ENCODE results near the gene CRHR2. TPM values are rescaled to one million over a fixed set of nuclear protein-coding genes. Genes with fewer than 3 reads are reported as not detected.

Gene CRHR2
- total and polyA plus RNA-seq, 2 of the 4 experiments (the other 2 are of a cell fraction) = not detected

DNA sequence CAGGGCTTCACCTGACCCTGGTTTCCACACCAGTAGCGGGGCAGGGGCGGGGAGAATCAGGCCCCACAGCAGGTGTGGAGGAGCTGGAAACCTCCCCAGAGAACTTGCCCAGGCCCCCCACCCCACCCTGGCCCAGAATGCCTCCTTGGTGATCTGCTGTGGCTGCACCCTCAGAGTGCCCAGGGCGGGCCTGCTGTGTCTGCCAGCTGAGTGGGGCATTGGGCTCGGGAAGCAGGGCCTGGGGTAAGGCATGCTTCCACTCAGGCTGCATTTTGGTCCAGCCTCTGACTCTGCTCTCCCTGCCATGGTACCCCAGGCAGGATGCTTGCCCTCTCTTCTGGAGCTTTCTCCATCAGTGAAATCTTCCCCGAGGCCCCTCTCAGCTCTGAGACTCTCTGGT, 1.1 kb upstream of the CRHR2 start:
- dilution Hi-C loops (cut with HindIII; ENCODE audit: low sequenced_read_pairs, unreplicated experiment) = no loop called here
- H3K36me3 ChIP-seq (ENCODE audit: control insufficient read depth, insufficient read depth, low read length) = no peaks in the 10 kb centered on the region
- H3K4me3 ChIP-seq (ENCODE audit: insufficient read depth, low read depth, low read length) = no peak overlapping the region
- H4K91ac ChIP-seq (ENCODE audit: insufficient read depth, low read depth, low read length) = no peak overlapping the region
- ChIA-PET CTCF (no interaction called here), POLR2A (ENCODE audit: unreplicated experiment) (no interaction called here)
- H3K27ac ChIP-seq (ENCODE audit: insufficient read depth, low read length) = no peak overlapping the region
- H3K23ac ChIP-seq (ENCODE audit: low read depth, low read length) = no peak overlapping the region
- no peaks in the 10 kb centered on the region; the same call in 1 of the 2 replicates for H3K9me1 ChIP-seq (ENCODE audit: insufficient read depth, low read length)
- H2AK9ac ChIP-seq (replicated peaks; ENCODE audit: low read depth, low read length, poor library complexity) = no peak overlapping the region
- no peak overlapping the region for H2BK20ac ChIP-seq (ENCODE audit: low read depth, low read length)
- no peak overlapping the region for H2BK5ac ChIP-seq (ENCODE audit: low read depth, low read length, poor library complexity, severe bottlenecking)
- no peaks in the 10 kb centered on the region for H3K79me1 ChIP-seq (ENCODE audit: low read depth in 1 of 2, low read length in 2 of 2)
- ATAC-seq (ENCODE audit: low read depth) (no peak), DNase-seq (no peak)
- H2AFZ ChIP-seq (replicated peaks; ENCODE audit: low read length, poor library complexity) = no peak overlapping the region
- H3K18ac ChIP-seq (ENCODE audit: low read depth, low read length) = no peak overlapping the region
- no peak overlapping the region for H2AK5ac ChIP-seq (ENCODE audit: low read depth, low read length)
- BruUV-seq (replicated peaks) = no TSS peak
- H4K5ac ChIP-seq (ENCODE audit: low read depth, low read length) = no peak overlapping the region
- H3K4me1 ChIP-seq (ENCODE audit: control insufficient read depth, insufficient read depth, low read length) = no peaks in the 10 kb centered on the region
- H3K4ac ChIP-seq (ENCODE audit: low read depth, low read length) = no peak overlapping the region
- in situ Hi-C loops (cut with MboI; ENCODE audit: low sequenced_read_pairs) = no loop called here
- H3K14ac ChIP-seq (replicated peaks; ENCODE audit: low read depth, low read length) = no peak overlapping the region
- H4K20me1 ChIP-seq (ENCODE audit: insufficient read depth, low read length) = no peaks in the 10 kb centered on the region
- WGBS, 2 experiments (ENCODE audit: extremely low coverage in 2 of 2, insufficient read length in 1 of 2) = no CpG with 5 or more reads among the region's 5 CpGs
- intact Hi-C loops (cut with micrococcal nuclease) = no loop called here
- TF ChIP-seq BHLHE40 (IDR thresholded peaks at IDR 0.05; ENCODE audit: low read depth, low read length) = no peak
- TF ChIP-seq CEBPB (IDR thresholded peaks at IDR 0.05; ENCODE audit: low read depth, low read length) = no peak
- no peak for TF ChIP-seq USF2 (IDR thresholded peaks at IDR 0.05; ENCODE audit: low read depth, low read length)
- no peak for TF ChIP-seq FOS (IDR thresholded peaks at IDR 0.05; ENCODE audit: low read depth, low read length)
- TF ChIP-seq RFX5 (IDR thresholded peaks at IDR 0.05; ENCODE audit: low read depth, low read length) = no peak
- no peak for TF ChIP-seq POLR2A (IDR thresholded peaks at IDR 0.05; ENCODE audit: low read depth, low read length)
- no peak for TF ChIP-seq CTCF (conservative IDR thresholded peaks at IDR 0.05; ENCODE audit: low read depth, low read length)
- TF ChIP-seq, protein P1, sequence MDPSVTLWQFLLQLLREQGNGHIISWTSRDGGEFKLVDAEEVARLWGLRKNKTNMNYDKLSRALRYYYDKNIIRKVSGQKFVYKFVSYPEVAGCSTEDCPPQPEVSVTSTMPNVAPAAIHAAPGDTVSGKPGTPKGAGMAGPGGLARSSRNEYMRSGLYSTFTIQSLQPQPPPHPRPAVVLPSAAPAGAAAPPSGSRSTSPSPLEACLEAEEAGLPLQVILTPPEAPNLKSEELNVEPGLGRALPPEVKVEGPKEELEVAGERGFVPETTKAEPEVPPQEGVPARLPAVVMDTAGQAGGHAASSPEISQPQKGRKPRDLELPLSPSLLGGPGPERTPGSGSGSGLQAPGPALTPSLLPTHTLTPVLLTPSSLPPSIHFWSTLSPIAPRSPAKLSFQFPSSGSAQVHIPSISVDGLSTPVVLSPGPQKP (IDR thresholded peaks at IDR 0.05; ENCODE audit: borderline replicate concordance, low read depth, low read length) = no peak
- TF ChIP-seq MAZ (IDR thresholded peaks at IDR 0.05; ENCODE audit: borderline replicate concordance, low read depth, low read length) = no peak
- no peak for TF ChIP-seq NFE2L2 (IDR thresholded peaks at IDR 0.05; ENCODE audit: low read depth, low read length)
- TF ChIP-seq SMC3 (IDR thresholded peaks at IDR 0.05; ENCODE audit: low read depth, low read length) = no peak
- no peak for TF ChIP-seq RCOR1 (IDR thresholded peaks at IDR 0.05; ENCODE audit: insufficient replicate concordance, low read length)
- no peak for TF ChIP-seq MXI1 (IDR thresholded peaks at IDR 0.05; ENCODE audit: borderline replicate concordance, low read depth, low read length)
- no peak overlapping the region for H3K4me2 ChIP-seq (ENCODE audit: low read depth, low read length)
- peaks cover 70% of the 10 kb centered on the region for H3K27me3 ChIP-seq (ENCODE audit: control insufficient read depth, insufficient read depth, low read length)
- no peak overlapping the region for H3K9ac ChIP-seq (ENCODE audit: low read depth, low read length)
- no peak overlapping the region for H2BK15ac ChIP-seq (ENCODE audit: low read depth, low read length)
- no peak overlapping the region for H4K8ac ChIP-seq (ENCODE audit: low read depth in 2 of 2, low read length in 2 of 2)
- no peaks in the 10 kb centered on the region for H3K9me3 ChIP-seq (ENCODE audit: control insufficient read depth, insufficient read depth, low read length)
- no peak overlapping the region for H3K56ac ChIP-seq (ENCODE audit: extremely low read depth, insufficient read depth, low read length)
- no peak overlapping the region for H2BK120ac ChIP-seq (ENCODE audit: low read depth, low read length)
